ENCODE results near the gene CKAP5.

DNA sequence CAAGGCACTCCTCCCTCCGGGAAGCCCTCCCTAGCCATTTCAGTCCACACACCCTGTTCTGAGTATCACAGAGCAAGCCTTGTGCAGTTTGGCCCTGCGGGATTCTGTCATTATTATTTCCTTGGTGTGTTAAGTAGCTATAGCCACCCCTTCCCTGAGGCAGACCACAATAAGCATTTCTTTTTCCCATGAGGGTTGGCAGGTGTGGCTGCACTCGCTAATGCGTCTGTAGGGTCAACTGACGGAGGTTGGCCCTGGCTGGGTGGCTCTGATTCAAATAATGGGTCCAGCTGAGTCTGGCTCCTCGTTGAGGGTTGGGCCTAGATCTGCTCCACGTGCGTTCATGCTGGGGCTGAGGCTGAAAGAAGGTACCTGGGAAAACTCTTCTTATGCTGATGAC, 122.0 kb downstream of the CKAP5 start:
- TF ChIP-seq, protein P1, sequence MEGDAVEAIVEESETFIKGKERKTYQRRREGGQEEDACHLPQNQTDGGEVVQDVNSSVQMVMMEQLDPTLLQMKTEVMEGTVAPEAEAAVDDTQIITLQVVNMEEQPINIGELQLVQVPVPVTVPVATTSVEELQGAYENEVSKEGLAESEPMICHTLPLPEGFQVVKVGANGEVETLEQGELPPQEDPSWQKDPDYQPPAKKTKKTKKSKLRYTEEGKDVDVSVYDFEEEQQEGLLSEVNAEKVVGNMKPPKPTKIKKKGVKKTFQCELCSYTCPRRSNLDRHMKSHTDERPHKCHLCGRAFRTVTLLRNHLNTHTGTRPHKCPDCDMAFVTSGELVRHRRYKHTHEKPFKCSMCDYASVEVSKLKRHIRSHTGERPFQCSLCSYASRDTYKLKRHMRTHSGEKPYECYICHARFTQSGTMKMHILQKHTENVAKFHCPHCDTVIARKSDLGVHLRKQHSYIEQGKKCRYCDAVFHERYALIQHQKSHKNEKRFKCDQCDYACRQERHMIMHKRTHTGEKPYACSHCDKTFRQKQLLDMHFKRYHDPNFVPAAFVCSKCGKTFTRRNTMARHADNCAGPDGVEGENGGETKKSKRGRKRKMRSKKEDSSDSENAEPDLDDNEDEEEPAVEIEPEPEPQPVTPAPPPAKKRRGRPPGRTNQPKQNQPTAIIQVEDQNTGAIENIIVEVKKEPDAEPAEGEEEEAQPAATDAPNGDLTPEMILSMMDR (conservative IDR thresholded peaks at IDR 0.05) = no peak
- no peak for TF ChIP-seq ZFX (IDR thresholded peaks at IDR 0.05)
